H9 (cell line): ENCODE results near the gene NCKAP5. TPM values are rescaled to one million over a fixed set of nuclear protein-coding genes. Genes with fewer than 3 reads are reported as not detected.

Experiments used
- DNase-seq: peaks from one replicate; pipeline ENCODE4 v3.0.0-alpha.2; 2017
- H2AFZ ChIP-seq: one replicate; pipeline ENCODE4 v1.6.1; 2013; ENCODE audit warnings: mild to moderate bottlenecking, low read length, control low read depth, moderate library complexity
- H2AK5ac ChIP-seq: 2 replicates; pipeline ENCODE4 v1.6.1; 2013; ENCODE audit warnings: low read length, control low read depth, mixed read lengths; ENCODE audit not compliant: insufficient read length
- H2BK120ac ChIP-seq: one replicate; pipeline ENCODE4 v1.6.1; 2013; ENCODE audit warnings: low read depth, mild to moderate bottlenecking, low read length, control low read depth, inconsistent platforms; ENCODE audit not compliant: poor library complexity, severe bottlenecking
- H2BK12ac ChIP-seq: 2 replicates; pipeline ENCODE4 v1.6.1; 2013; ENCODE audit warnings: low read length, control low read depth, mixed read lengths, low read depth; ENCODE audit not compliant: insufficient read length
- H2BK15ac ChIP-seq: 2 replicates; pipeline ENCODE4 v1.6.1; 2013; ENCODE audit warnings: low read depth, low read length, control low read depth
- H2BK20ac ChIP-seq: one replicate; pipeline ENCODE4 v1.6.1; 2013; ENCODE audit warnings: low read depth, mild to moderate bottlenecking, low read length, control low read depth, inconsistent platforms; ENCODE audit not compliant: poor library complexity, severe bottlenecking
- H2BK5ac ChIP-seq: 2 replicates; pipeline ENCODE4 v1.6.1; 2013; ENCODE audit warnings: low read length, control low read depth, mixed read lengths; ENCODE audit not compliant: insufficient read length
- H3K14ac ChIP-seq: 2 replicates; pipeline ENCODE4 v1.6.1; 2013; ENCODE audit warnings: low read length, control low read depth; ENCODE audit not compliant: insufficient read depth
- H3K18ac ChIP-seq: 2 replicates; pipeline ENCODE4 v1.6.1; 2013; ENCODE audit warnings: low read depth, mild to moderate bottlenecking, mixed read lengths, low read length, control low read depth; ENCODE audit not compliant: insufficient read length
- H3K23ac ChIP-seq: 2 replicates; pipeline ENCODE4 v1.6.1; 2013; ENCODE audit warnings: low read length, control low read depth, mixed read lengths, low read depth; ENCODE audit not compliant: insufficient read length
- H3K23me2 ChIP-seq: 2 replicates; pipeline ENCODE4 v1.6.1; 2013; ENCODE audit warnings: low read depth, mild to moderate bottlenecking, mixed read lengths, low read length, control low read depth; ENCODE audit not compliant: insufficient read length, poor library complexity, severe bottlenecking
- H3K27ac ChIP-seq: 2 replicates; pipeline ENCODE4 v1.5.1; 2013; ENCODE audit warnings: low read length, control low read depth, mixed read lengths, low read depth; ENCODE audit not compliant: insufficient read length
- H3K27me3 ChIP-seq: 2 replicates; pipeline ENCODE4 v1.6.1; 2013; ENCODE audit warnings: low read length, control low read depth, inconsistent platforms; ENCODE audit not compliant: insufficient read depth
- H3K4ac ChIP-seq: 2 replicates; pipeline ENCODE4 v1.6.1; 2013; ENCODE audit warnings: low read depth, mild to moderate bottlenecking, control low read depth, inconsistent platforms, low read length, moderate library complexity
- H3K4me1 ChIP-seq: 2 replicates; pipeline ENCODE4 v1.6.1; 2013; ENCODE audit warnings: low read length, control low read depth, inconsistent platforms; ENCODE audit not compliant: insufficient read depth
- H3K4me2 ChIP-seq: 2 replicates; pipeline ENCODE4 v1.6.1; 2013; ENCODE audit warnings: low read length, control low read depth, mixed read lengths; ENCODE audit not compliant: insufficient read length, insufficient read depth
- H3K56ac ChIP-seq: 2 replicates; pipeline ENCODE4 v1.6.1; 2013; ENCODE audit warnings: low read depth, mild to moderate bottlenecking, mixed read lengths, low read length, control low read depth; ENCODE audit not compliant: insufficient read length
- H3K79me1 ChIP-seq: 2 replicates; pipeline ENCODE4 v1.6.1; 2013; ENCODE audit warnings: low read depth, mild to moderate bottlenecking, moderate library complexity, low read length, control low read depth, inconsistent platforms; ENCODE audit not compliant: insufficient read depth, poor library complexity, severe bottlenecking
- H3K79me2 ChIP-seq: 2 replicates; pipeline ENCODE4 v1.6.1; 2013; ENCODE audit warnings: low read length, control low read depth, inconsistent platforms; ENCODE audit not compliant: insufficient read depth
- H3K9ac ChIP-seq: 2 replicates; pipeline ENCODE4 v1.6.1; 2013; ENCODE audit warnings: low read length, control low read depth, mixed read lengths; ENCODE audit not compliant: insufficient read length; ENCODE audit errors: extremely low read depth
- H3K9me3 ChIP-seq: one replicate; pipeline ENCODE4 v1.6.1; 2013; ENCODE audit warnings: low read depth, low read length, inconsistent platforms; ENCODE audit not compliant: control insufficient read depth
- H3T11ph ChIP-seq: one replicate; pipeline ENCODE4 v1.6.1; 2013; ENCODE audit warnings: mild to moderate bottlenecking, low read length, control low read depth, inconsistent platforms
- H4K20me1 ChIP-seq: one replicate; pipeline ENCODE4 v1.6.1; 2013; ENCODE audit not compliant: control insufficient read depth, insufficient read length, insufficient read depth
- H4K5ac ChIP-seq: 2 replicates; pipeline ENCODE4 v1.6.1; 2013; ENCODE audit warnings: low read depth, mild to moderate bottlenecking, mixed read lengths, low read length, control low read depth; ENCODE audit not compliant: insufficient read length
- H4K8ac ChIP-seq: replicated peaks from 2 replicates; pipeline ENCODE4 v1.6.1; 2013; ENCODE audit warnings: low read length, control low read depth, mixed read lengths, low read depth; ENCODE audit not compliant: insufficient read length
- H4K91ac ChIP-seq: 2 replicates; pipeline ENCODE4 v1.6.1; 2013; ENCODE audit warnings: low read depth, mild to moderate bottlenecking, moderate library complexity, mixed read lengths, low read length, control low read depth; ENCODE audit not compliant: insufficient read length
- H3K27ac Mint-ChIP-seq, 3 experiments: 2 replicates in 2 of 3; 3 replicates in 1 of 3; pipeline ENCODE4 v1.8.0; 2020 to 2021; ENCODE audit warnings: mixed read lengths in 3 of 3, mild to moderate bottlenecking in 1 of 3, moderate library complexity in 1 of 3
- H3K27me3 Mint-ChIP-seq: 2 replicates; pipeline ENCODE4 v1.8.0; 2021; ENCODE audit warnings: low read depth, mild to moderate bottlenecking, moderate library complexity, mixed read lengths
- H3K36me3 Mint-ChIP-seq, 3 experiments: 2 replicates in 2 of 3; 3 replicates in 1 of 3; pipeline ENCODE4 v1.8.0; 2020 to 2021; ENCODE audit warnings: low read depth in 3 of 3, mixed read lengths in 3 of 3; ENCODE audit not compliant: insufficient read depth in 1 of 3
- H3K4me1 Mint-ChIP-seq, 2 experiments: 2 replicates each; pipeline ENCODE4 v1.8.0; 2020; ENCODE audit warnings: mixed read lengths in 2 of 2
- H3K4me3 Mint-ChIP-seq, 2 experiments: 2 replicates in 1 of 2; 3 replicates in 1 of 2; pipeline ENCODE4 v1.8.0; 2020 to 2021; ENCODE audit warnings: mild to moderate bottlenecking in 2 of 2, mixed read lengths in 2 of 2, moderate library complexity in 1 of 2
- H3K9me3 Mint-ChIP-seq, 2 experiments: 2 replicates in 1 of 2; 3 replicates in 1 of 2; pipeline ENCODE4 v1.8.0; 2020; ENCODE audit warnings: mild to moderate bottlenecking in 2 of 2, mixed read lengths in 2 of 2, moderate library complexity in 1 of 2
- CTCF ChIP-seq: fragments of 200-600 bp; sonication (generic); conservative IDR thresholded peaks from 3 replicates; pipeline ENCODE4 v1.8.0; 2021; ENCODE audit warnings: antibody characterized with exemption, mild to moderate bottlenecking
- WGBS: extraction: QIAGEN DNeasy Blood & Tissue Kit; methylation state at CpG from one replicate; pipeline ENCODE4 v1.1.7; 2013; ENCODE audit warnings: missing lambda C conversion rate, low lambda C conversion rate, mixed read lengths; ENCODE audit not compliant: insufficient read length; ENCODE audit errors: extremely low coverage; 5-methylcytosine and 5-hydroxymethylcytosine counted together
- total RNA-seq: library from RNA; stranded (reverse); gene quantifications from 2 replicates; pipeline ENCODE4 v1.2.1, GENCODE V29; 2021

The NCKAP5 gene
- total RNA-seq, 1 experiment from 2014 or later: 0.26 TPM

GRCh38 chr2:133607679-133608078, 39.4 kb upstream of the NCKAP5 start:
- no peaks in the 10 kb centered on the region; a peak in 1 of 7 replicates for H3K36me3 Mint-ChIP-seq
- no peaks in the 10 kb centered on the region for H3K27me3 Mint-ChIP-seq
- Histone ChIP-seq H3K27me3 (no peaks in the 10 kb centered on the region), H3K4ac (no peak overlapping the region), H3T11ph (no peak overlapping the region), H3K14ac (no peak overlapping the region), H4K5ac (no peak overlapping the region), H3K18ac (no peak overlapping the region), H3K56ac (no peak overlapping the region), H2BK12ac (no peak overlapping the region), H3K79me1 (no peaks in the 10 kb centered on the region), H3K4me2 (no peak overlapping the region), H2BK15ac (no peak overlapping the region), H3K23ac (no peak overlapping the region), H2AK5ac (no peak overlapping the region), H3K23me2 (no peaks in the 10 kb centered on the region), H3K27ac (no peak overlapping the region), H3K4me1 (no peaks in the 10 kb centered on the region), H4K20me1 (no peaks in the 10 kb centered on the region), H4K91ac (no peak overlapping the region), H3K9ac (no peak overlapping the region), H3K9me3 (no peaks in the 10 kb centered on the region), H2BK20ac (no peak overlapping the region), H4K8ac (no peak overlapping the region), H2BK5ac (no peak overlapping the region), H2BK120ac (no peak overlapping the region), H3K79me2 (no peaks in the 10 kb centered on the region), H2AFZ (no peak overlapping the region)
- no peak overlapping the region for H3K4me3 Mint-ChIP-seq
- H3K27ac Mint-ChIP-seq: no peak overlapping the region
- WGBS: no CpG with 5 or more reads among the region's 1 CpG
- no peaks in the 10 kb centered on the region for H3K9me3 Mint-ChIP-seq
- TF ChIP-seq CTCF: no peak
- no peak for DNase-seq
- H3K4me1 Mint-ChIP-seq: peaks cover 17 to 27% of the 10 kb centered on the region in 2 experiments
